Retina (tissue), 1 donor: Measurements from ENCODE around the gene DCP1B.
A peak's percentile ranks its signal among the peaks of the same experiment; 100 is the strongest.
"Not testable (repeated sequence)": the region's sequence is repeated elsewhere in the genome, so short reads cannot be mapped to it uniquely, and the experiment has no call there.

Experiments used
- DNase-seq: peaks from one replicate; pipeline ENCODE4 v3.0.0-alpha.2; 2016

The DCP1B gene

GRCh38 chr12:1972856-1973317 is 31.4 kb downstream of the DCP1B start:
- no peak for DNase-seq

- DNase-seq, result no peak
These were observed 32.0 kb downstream of the DCP1B start for GRCh38 chr12:1972260-1972659.

GRCh38 chr12:1970331-1970900 is 33.8 kb downstream of the DCP1B start:
- DNase-seq, result no peak

- DNase-seq, result no peak
These were observed 37.6 kb downstream of the DCP1B start for GRCh38 chr12:1966561-1967226.

- DNase-seq, result no peak
These were observed 38.3 kb downstream of the DCP1B start for GRCh38 chr12:1965916-1966315.

- no peak for DNase-seq
These were observed 41.9 kb downstream of the DCP1B start for GRCh38 chr12:1962051-1963020.

GRCh38 chr12:1956716-1957115 is 47.5 kb downstream of the DCP1B start:
- no peak for DNase-seq

GRCh38 chr12:1949771-1950470 is 54.3 kb downstream of the DCP1B start:
- no peak for DNase-seq

- DNase-seq, result no peak
These were observed 55.4 kb downstream of the DCP1B start for GRCh38 chr12:1948883-1949282.

GRCh38 chr12:1947081-1947480 is 57.2 kb downstream of the DCP1B start:
- no peak for DNase-seq

GRCh38 chr12:1946296-1946695 is 58.0 kb downstream of the DCP1B start:
- no peak for DNase-seq

GRCh38 chr12:1945502-1945901 is 58.8 kb downstream of the DCP1B start:
- not testable (repeated sequence) for DNase-seq

- peak; percentile 87 for DNase-seq
These were observed 64.3 kb downstream of the DCP1B start for GRCh38 chr12:1939801-1940607.

- DNase-seq, result no peak
These were observed 64.9 kb downstream of the DCP1B start for GRCh38 chr12:1939331-1939730.

GRCh38 chr12:1937481-1938224 is 66.6 kb downstream of the DCP1B start:
- no peak for DNase-seq

- no peak for DNase-seq
These were observed 67.6 kb downstream of the DCP1B start for GRCh38 chr12:1936406-1937320.

- no peak for DNase-seq
These were observed 68.4 kb downstream of the DCP1B start for GRCh38 chr12:1935700-1936378.

- no peak for DNase-seq
These were observed 69.0 kb downstream of the DCP1B start for GRCh38 chr12:1935242-1935641.

- DNase-seq, result no peak
These were observed 69.4 kb downstream of the DCP1B start for GRCh38 chr12:1934831-1935230.

GRCh38 chr12:1934068-1934467 is 70.2 kb downstream of the DCP1B start:
- peak; percentile 12 for DNase-seq
